ENCODE results near the gene PIAS4.

DNA sequence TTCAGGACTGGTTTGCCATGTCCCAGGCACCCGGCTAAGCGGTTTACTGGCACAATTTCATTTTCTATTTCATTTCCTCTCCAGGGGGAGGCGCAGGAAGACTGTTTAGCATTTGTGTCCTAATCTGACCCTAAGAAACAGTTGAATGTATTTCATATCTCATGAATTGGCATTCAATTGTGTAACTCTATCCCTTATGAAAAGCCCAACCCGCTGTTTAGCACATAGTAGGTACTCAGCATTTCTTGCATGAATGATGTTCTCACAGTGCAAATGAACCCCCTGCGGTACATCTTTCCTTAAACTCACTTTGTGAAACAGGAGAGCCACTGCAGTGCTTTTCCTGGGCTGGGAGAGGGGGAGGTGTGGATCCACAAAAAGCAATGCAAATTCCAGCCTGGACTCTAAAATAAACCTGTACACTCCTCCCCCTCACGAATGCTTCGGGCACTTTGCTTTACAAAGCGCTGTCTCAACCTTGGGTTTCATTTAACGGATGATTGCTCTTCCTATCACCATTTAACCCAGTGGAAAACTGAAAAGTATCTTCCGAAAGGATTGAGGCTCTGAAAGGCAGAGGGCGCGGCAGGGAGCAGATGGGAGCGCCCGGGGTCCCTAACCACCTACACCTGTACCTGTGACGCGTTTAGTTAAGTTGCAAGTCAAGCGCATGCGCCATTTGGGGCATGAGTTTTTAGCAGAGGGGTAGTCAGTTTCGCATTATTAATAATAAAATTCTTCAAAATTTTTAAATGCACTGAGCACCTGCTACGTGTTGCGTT is 21.1 kb upstream of the PIAS4 start:
- TF ChIP-seq CTCF (IDR thresholded peaks at IDR 0.05): peak in 5 of 7 experiments; percentile 30 to 72 (median 56)
- TF ChIP-seq POLR2A (IDR thresholded peaks at IDR 0.05): no peak
- no peak for TF ChIP-seq EP300 (IDR thresholded peaks at IDR 0.05)
